ENCODE data around the gene ROR2.

ROR2 gene

GRCh38 chr9:91937727-91938126 is 12.3 kb downstream of the ROR2 start:
- Histone ChIP-seq H3K36me3 (ENCODE audit: control insufficient read depth, insufficient read depth, low read length) (no peaks in the 10 kb centered on the region), H3K4me1 (ENCODE audit: control insufficient read depth, insufficient read depth, low read length) (peaks cover 2% of the 10 kb centered on the region; the same call in 1 of the 2 replicates), H3K9me3 (ENCODE audit: control insufficient read depth, insufficient read depth, low read length) (no peaks in the 10 kb centered on the region), H3K4me3 (ENCODE audit: low read length) (no peak overlapping the region), H3K27ac (ENCODE audit: low read length) (no peak overlapping the region), H3K27me3 (ENCODE audit: control insufficient read depth, insufficient read depth, low read length) (no peaks in the 10 kb centered on the region)
- no CpG with 5 or more reads among the region's 5 CpGs for WGBS (ENCODE audit: insufficient coverage, insufficient read length)
- no peak for DNase-seq (ENCODE audit: low read depth, low spot score)

GRCh38 chr9:91937056-91937455 is 13.0 kb downstream of the ROR2 start:
- DNase-seq (ENCODE audit: low read depth, low spot score), result no peak
- H3K27me3 ChIP-seq (ENCODE audit: control insufficient read depth, insufficient read depth, low read length), result no peaks in the 10 kb centered on the region
- no peaks in the 10 kb centered on the region for H3K9me3 ChIP-seq (ENCODE audit: control insufficient read depth, insufficient read depth, low read length)
- H3K27ac ChIP-seq (ENCODE audit: low read length), result no peak overlapping the region
- no peak overlapping the region for H3K4me3 ChIP-seq (ENCODE audit: low read length)
- no CpG with 5 or more reads among the region's 9 CpGs for WGBS (ENCODE audit: insufficient coverage, insufficient read length)
- H3K36me3 ChIP-seq (ENCODE audit: control insufficient read depth, insufficient read depth, low read length), result no peaks in the 10 kb centered on the region
- H3K4me1 ChIP-seq (ENCODE audit: control insufficient read depth, insufficient read depth, low read length), result peaks cover 2% of the 10 kb centered on the region; the same call in 1 of the 2 replicates

DNA sequence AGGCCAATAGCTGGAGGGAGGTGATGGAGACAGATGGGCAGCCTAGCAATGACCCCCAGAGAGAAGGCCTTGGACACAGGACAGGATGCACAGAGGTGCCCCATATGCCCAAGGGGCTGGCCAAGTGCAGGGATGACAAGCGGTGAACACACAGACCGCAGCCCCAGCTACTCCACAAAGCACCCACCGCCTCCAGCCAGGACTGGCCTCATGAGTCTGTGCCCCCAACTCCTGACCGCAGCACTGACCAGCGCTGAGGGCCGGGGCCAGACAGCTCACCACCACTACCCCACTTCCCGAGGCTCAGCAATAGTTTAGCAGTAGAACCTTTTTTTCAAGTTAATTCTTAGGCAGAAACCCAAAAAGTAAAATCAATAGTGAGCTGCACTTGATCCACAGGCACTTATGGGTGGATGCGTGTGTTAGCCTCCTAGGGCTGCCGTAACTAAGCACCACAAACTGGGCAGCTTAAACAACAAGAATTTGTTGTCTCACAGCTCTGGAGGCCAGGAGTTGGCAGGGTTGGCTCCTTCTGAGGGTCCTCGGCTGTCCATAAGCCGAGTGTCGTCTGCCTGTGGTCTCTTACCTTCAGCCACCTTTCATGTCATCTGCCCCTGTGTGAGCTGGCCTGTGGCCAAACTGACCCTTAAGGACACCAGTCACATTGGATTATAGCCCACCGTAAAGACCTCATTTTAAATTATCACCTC is 14.1 kb downstream of the ROR2 start:
- no peak overlapping the region for H3K4me3 ChIP-seq (ENCODE audit: low read length)
- H3K36me3 ChIP-seq (ENCODE audit: control insufficient read depth, insufficient read depth, low read length), result no peaks in the 10 kb centered on the region
- H3K27me3 ChIP-seq (ENCODE audit: control insufficient read depth, insufficient read depth, low read length), result no peaks in the 10 kb centered on the region
- H3K27ac ChIP-seq (ENCODE audit: low read length), result no peak overlapping the region
- WGBS (ENCODE audit: insufficient coverage, insufficient read length), result no CpG with 5 or more reads among the region's 13 CpGs
- DNase-seq (ENCODE audit: low read depth, low spot score), result no peak
- H3K4me1 ChIP-seq (ENCODE audit: control insufficient read depth, insufficient read depth, low read length), result peaks cover 2% of the 10 kb centered on the region; the same call in 1 of the 2 replicates
- H3K9me3 ChIP-seq (ENCODE audit: control insufficient read depth, insufficient read depth, low read length), result no peaks in the 10 kb centered on the region

- Histone ChIP-seq H3K4me1 (ENCODE audit: control insufficient read depth, insufficient read depth, low read length) (peaks cover 2% of the 10 kb centered on the region; the same call in 1 of the 2 replicates), H3K36me3 (ENCODE audit: control insufficient read depth, insufficient read depth, low read length) (no peaks in the 10 kb centered on the region), H3K4me3 (ENCODE audit: low read length) (no peak overlapping the region), H3K9me3 (ENCODE audit: control insufficient read depth, insufficient read depth, low read length) (peaks cover 2% of the 10 kb centered on the region), H3K27ac (ENCODE audit: low read length) (no peak overlapping the region), H3K27me3 (ENCODE audit: control insufficient read depth, insufficient read depth, low read length) (no peaks in the 10 kb centered on the region)
- no CpG with 5 or more reads among the region's 13 CpGs for WGBS (ENCODE audit: insufficient coverage, insufficient read length)
- no peak for DNase-seq (ENCODE audit: low read depth, low spot score)
Observed at GRCh38 chr9:91935066-91935749, 14.8 kb downstream of the ROR2 start.

DNA sequence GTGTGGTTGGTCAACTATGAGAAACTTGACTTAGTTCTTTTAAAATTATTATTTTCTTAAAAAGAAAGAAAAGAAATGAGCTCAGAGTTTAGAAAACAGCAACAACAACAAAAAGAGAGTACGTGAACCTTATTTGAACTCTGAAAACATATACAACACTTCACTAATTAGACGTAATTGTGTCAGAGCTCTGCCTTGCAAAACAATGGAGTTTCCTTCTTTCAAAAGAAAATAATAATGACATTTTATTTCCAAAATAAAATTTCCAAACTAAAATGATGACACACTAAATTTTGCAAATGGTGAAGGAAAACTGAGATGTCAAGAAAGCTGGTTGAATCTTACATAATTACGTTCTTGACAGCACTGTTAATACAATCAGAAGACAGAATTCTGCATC is 15.4 kb downstream of the ROR2 start:
- DNase-seq (ENCODE audit: low read depth, low spot score), result no peak
- WGBS (ENCODE audit: insufficient coverage, insufficient read length), result no CpG with 5 or more reads among the region's 3 CpGs

DNA sequence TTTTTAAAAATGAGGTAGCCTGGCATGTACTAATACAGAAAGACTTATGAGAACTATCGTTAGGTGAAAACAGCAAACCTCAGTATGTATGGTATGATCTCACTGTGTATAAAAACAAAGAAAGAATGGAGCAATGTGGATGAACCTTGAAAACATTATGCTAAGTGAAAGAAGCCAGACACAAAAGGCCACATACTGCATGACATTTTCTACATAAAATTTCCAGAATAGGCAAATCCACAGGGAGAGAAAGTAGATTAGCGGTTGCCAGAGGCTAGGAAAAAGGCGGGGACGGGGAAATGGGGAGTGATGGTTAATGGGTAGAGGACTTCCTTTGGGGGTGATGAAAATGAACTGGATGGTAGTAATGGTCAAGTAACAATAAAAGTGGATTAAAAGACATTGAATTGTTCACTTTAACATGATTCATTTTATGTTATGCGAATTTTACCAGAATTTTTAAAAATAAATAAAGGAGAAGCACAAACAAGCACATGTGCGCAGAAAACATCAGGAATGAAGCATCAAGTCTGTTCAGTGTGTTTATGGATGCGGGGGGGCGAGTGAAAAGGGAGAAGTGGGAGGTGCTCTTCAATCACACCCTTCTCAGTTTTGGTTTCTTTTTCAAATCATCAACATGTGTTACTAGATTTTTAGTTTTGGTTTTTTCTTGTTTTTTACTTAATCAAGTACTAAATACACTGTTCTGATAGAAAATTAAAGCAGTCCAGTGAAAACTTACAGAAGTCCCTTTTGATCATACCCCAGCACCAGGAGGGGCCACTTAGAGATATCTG is 16.3 kb downstream of the ROR2 start:
- DNase-seq (ENCODE audit: low read depth, low spot score), result no peak
- Histone ChIP-seq H3K36me3 (ENCODE audit: control insufficient read depth, insufficient read depth, low read length) (no peaks in the 10 kb centered on the region), H3K4me1 (ENCODE audit: control insufficient read depth, insufficient read depth, low read length) (no peaks in the 10 kb centered on the region), H3K9me3 (ENCODE audit: control insufficient read depth, insufficient read depth, low read length) (peaks cover 3% of the 10 kb centered on the region), H3K27me3 (ENCODE audit: control insufficient read depth, insufficient read depth, low read length) (no peaks in the 10 kb centered on the region), H3K27ac (ENCODE audit: low read length) (no peak overlapping the region), H3K4me3 (ENCODE audit: low read length) (no peak overlapping the region)
- 100% methylated on average over 2 of the region's 8 CpGs for WGBS (ENCODE audit: insufficient coverage, insufficient read length)

More for the DNA sequence above, 15.4 kb downstream of the ROR2 start:
- no peaks in the 10 kb centered on the region for H3K27me3 ChIP-seq (ENCODE audit: control insufficient read depth, insufficient read depth, low read length)
- no peaks in the 10 kb centered on the region for H3K36me3 ChIP-seq (ENCODE audit: control insufficient read depth, insufficient read depth, low read length)
- H3K27ac ChIP-seq (ENCODE audit: low read length), result no peak overlapping the region
- H3K4me3 ChIP-seq (ENCODE audit: low read length), result no peak overlapping the region
- no peaks in the 10 kb centered on the region for H3K4me1 ChIP-seq (ENCODE audit: control insufficient read depth, insufficient read depth, low read length)
- H3K9me3 ChIP-seq (ENCODE audit: control insufficient read depth, insufficient read depth, low read length), result peaks cover 3% of the 10 kb centered on the region

DNA sequence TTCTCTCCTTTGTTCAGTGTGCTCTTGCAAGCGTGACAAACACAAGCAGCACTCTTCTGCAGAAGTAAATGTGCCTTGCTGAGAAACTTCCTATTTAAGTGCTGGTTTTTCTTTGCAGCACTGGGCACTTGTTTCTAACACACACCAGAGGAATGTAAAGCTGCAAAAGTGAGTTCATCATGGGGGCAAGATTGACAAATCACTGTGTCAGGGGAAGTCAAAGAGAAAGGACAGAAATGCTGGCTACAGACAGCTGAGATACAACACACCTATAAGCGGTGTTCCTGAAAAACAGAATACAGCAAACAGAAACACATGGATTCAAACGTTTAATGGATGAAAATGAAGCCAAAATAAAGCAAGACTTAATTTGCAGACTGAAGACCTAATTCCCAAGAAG is 19.6 kb downstream of the ROR2 start:
- H3K36me3 ChIP-seq (ENCODE audit: control insufficient read depth, insufficient read depth, low read length), result no peaks in the 10 kb centered on the region
- H3K4me1 ChIP-seq (ENCODE audit: control insufficient read depth, insufficient read depth, low read length), result no peaks in the 10 kb centered on the region
- no peak for DNase-seq (ENCODE audit: low read depth, low spot score)
- no CpG with 5 or more reads among the region's 3 CpGs for WGBS (ENCODE audit: insufficient coverage, insufficient read length)
- H3K4me3 ChIP-seq (ENCODE audit: low read length), result no peak overlapping the region
- H3K27ac ChIP-seq (ENCODE audit: low read length), result no peak overlapping the region
- H3K27me3 ChIP-seq (ENCODE audit: control insufficient read depth, insufficient read depth, low read length), result no peaks in the 10 kb centered on the region
- peaks cover 3% of the 10 kb centered on the region for H3K9me3 ChIP-seq (ENCODE audit: control insufficient read depth, insufficient read depth, low read length)

- DNase-seq (ENCODE audit: low read depth, low spot score), result no peak
- no peaks in the 10 kb centered on the region for H3K4me1 ChIP-seq (ENCODE audit: control insufficient read depth, insufficient read depth, low read length)
- peaks cover 3% of the 10 kb centered on the region for H3K9me3 ChIP-seq (ENCODE audit: control insufficient read depth, insufficient read depth, low read length)
- no peak overlapping the region for H3K27ac ChIP-seq (ENCODE audit: low read length)
- H3K27me3 ChIP-seq (ENCODE audit: control insufficient read depth, insufficient read depth, low read length), result no peaks in the 10 kb centered on the region
- H3K36me3 ChIP-seq (ENCODE audit: control insufficient read depth, insufficient read depth, low read length), result no peaks in the 10 kb centered on the region
- WGBS (ENCODE audit: insufficient coverage, insufficient read length), result no CpG with 5 or more reads among the region's 7 CpGs
- H3K4me3 ChIP-seq (ENCODE audit: low read length), result no peak overlapping the region
Observed at GRCh38 chr9:91929331-91929730, 20.7 kb downstream of the ROR2 start.

- Histone ChIP-seq H3K4me3 (ENCODE audit: low read length) (no peak overlapping the region), H3K36me3 (ENCODE audit: control insufficient read depth, insufficient read depth, low read length) (no peaks in the 10 kb centered on the region), H3K4me1 (ENCODE audit: control insufficient read depth, insufficient read depth, low read length) (no peaks in the 10 kb centered on the region), H3K27me3 (ENCODE audit: control insufficient read depth, insufficient read depth, low read length) (no peaks in the 10 kb centered on the region), H3K27ac (ENCODE audit: low read length) (no peak overlapping the region), H3K9me3 (ENCODE audit: control insufficient read depth, insufficient read depth, low read length) (peaks cover 3% of the 10 kb centered on the region)
- no CpG with 5 or more reads among the region's 8 CpGs for WGBS (ENCODE audit: insufficient coverage, insufficient read length)
- DNase-seq (ENCODE audit: low read depth, low spot score), result no peak
Observed at GRCh38 chr9:91927922-91928510, 22.0 kb downstream of the ROR2 start.

DNA sequence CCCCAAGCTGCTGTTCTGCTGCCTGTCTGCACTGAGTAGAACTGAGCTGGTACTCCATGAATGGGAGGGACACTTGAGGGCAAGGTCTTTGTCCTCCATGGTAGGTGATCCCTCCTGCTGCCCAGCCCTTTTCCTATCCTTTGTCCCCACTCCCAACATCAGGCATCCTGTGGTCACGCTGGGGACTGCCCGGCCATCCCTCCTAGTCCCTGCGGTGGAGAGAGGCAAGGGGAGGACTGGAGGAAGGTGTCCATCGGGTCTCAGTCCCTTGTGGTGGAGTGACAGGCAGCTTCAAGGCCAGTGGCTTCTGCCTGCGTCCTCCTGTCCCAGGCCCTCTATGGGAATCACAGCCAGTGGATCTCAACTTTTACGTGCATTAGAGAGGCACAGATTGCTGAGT is 25.9 kb downstream of the ROR2 start:
- peaks cover 3% of the 10 kb centered on the region for H3K4me1 ChIP-seq (ENCODE audit: control insufficient read depth, insufficient read depth, low read length)
- DNase-seq (ENCODE audit: low read depth, low spot score), result no peak
- H3K4me3 ChIP-seq (ENCODE audit: low read length), result no peak overlapping the region
- no peaks in the 10 kb centered on the region for H3K36me3 ChIP-seq (ENCODE audit: control insufficient read depth, insufficient read depth, low read length)
- no peak overlapping the region for H3K27ac ChIP-seq (ENCODE audit: low read length)
- WGBS (ENCODE audit: insufficient coverage, insufficient read length), result no CpG with 5 or more reads among the region's 6 CpGs
- H3K27me3 ChIP-seq (ENCODE audit: control insufficient read depth, insufficient read depth, low read length), result no peaks in the 10 kb centered on the region; the same call in none of the 2 replicates
- no peaks in the 10 kb centered on the region for H3K9me3 ChIP-seq (ENCODE audit: control insufficient read depth, insufficient read depth, low read length)

All from iPS DF 6.9 (cell line).